ENCODE measurements around the gene ALPK1. TPM values are rescaled to one million over a fixed set of nuclear protein-coding genes. Genes with fewer than 3 reads are reported as not detected.

ALPK1 gene
- total RNA-seq, 4 donors from 2014 or later = 12.6 to 19.9 (median 14.8) TPM

GRCh38 chr4:112332398-112332797, 35.2 kb downstream of the ALPK1 start:
- intact Hi-C loops (cut with DNase I) = no loop called here
- no peaks in the 10 kb centered on the region for H3K27me3 ChIP-seq
- no peak overlapping the region for H3K27ac ChIP-seq (replicated peaks in 1 of 4)
- no peaks in the 10 kb centered on the region for H3K9me3 ChIP-seq
- H3K4me3 ChIP-seq = no peak overlapping the region
- peaks cover 0 to 6% (median 0%) of the 10 kb centered on the region in 4 donors for H3K36me3 ChIP-seq
- peak; percentile 68 for DNase-seq (ENCODE audit: extremely low spot score)
- TF ChIP-seq, protein P1, sequence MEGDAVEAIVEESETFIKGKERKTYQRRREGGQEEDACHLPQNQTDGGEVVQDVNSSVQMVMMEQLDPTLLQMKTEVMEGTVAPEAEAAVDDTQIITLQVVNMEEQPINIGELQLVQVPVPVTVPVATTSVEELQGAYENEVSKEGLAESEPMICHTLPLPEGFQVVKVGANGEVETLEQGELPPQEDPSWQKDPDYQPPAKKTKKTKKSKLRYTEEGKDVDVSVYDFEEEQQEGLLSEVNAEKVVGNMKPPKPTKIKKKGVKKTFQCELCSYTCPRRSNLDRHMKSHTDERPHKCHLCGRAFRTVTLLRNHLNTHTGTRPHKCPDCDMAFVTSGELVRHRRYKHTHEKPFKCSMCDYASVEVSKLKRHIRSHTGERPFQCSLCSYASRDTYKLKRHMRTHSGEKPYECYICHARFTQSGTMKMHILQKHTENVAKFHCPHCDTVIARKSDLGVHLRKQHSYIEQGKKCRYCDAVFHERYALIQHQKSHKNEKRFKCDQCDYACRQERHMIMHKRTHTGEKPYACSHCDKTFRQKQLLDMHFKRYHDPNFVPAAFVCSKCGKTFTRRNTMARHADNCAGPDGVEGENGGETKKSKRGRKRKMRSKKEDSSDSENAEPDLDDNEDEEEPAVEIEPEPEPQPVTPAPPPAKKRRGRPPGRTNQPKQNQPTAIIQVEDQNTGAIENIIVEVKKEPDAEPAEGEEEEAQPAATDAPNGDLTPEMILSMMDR (IDR thresholded peaks at IDR 0.05) = no peak
- no peak for TF ChIP-seq POLR2A (IDR thresholded peaks at IDR 0.05; ENCODE audit: low read depth)
- TF ChIP-seq EP300 (IDR thresholded peaks at IDR 0.05) = no peak
- no peak for TF ChIP-seq POLR2AphosphoS5 (IDR thresholded peaks at IDR 0.05)
- H3K4me1 ChIP-seq = no peaks in the 10 kb centered on the region

DNA sequence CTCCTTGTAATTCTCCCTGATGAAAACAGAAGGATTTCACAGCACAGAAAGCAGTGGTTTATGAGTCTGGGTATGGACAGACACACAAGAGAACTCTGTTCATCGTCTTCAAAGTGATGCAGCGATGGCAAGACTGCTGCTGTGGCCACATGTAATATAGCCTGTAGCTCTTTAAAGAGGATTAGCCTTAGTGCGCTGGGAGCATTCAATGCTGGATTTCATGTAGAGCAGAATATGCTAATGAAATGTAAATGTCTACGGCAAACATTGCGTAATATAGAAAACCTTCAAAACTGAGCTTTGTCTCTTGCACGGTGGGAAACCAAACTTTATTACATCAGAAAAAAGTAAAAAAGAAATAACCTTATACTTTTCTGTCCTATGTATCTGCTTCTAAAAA, 42.9 kb downstream of the ALPK1 start:
- WGBS = 92% methylated on average over 6 of the region's 6 CpGs
- no peak for DNase-seq (ENCODE audit: extremely low spot score)

GRCh38 chr4:112341033-112341432, 43.9 kb downstream of the ALPK1 start:
- WGBS = 90% methylated on average over 5 of the region's 5 CpGs
- intact Hi-C loops (cut with DNase I) = no loop called here
- DNase-seq (ENCODE audit: extremely low spot score) = no peak

More for the DNA sequence above, 42.9 kb downstream of the ALPK1 start:
- Histone ChIP-seq H3K27ac (replicated peaks in 1 of 4) (no peak overlapping the region), H3K36me3 (no peaks in the 10 kb centered on the region), H3K4me3 (no peak overlapping the region), H3K4me1 (no peaks in the 10 kb centered on the region), H3K9me3 (no peaks in the 10 kb centered on the region), H3K27me3 (no peaks in the 10 kb centered on the region)
- intact Hi-C loops (cut with DNase I) = no loop called here
- TF ChIP-seq POLR2AphosphoS5 (IDR thresholded peaks at IDR 0.05) = no peak

GRCh38 chr4:112343330-112344080, 46.3 kb downstream of the ALPK1 start:
- H3K36me3 ChIP-seq = no peaks in the 10 kb centered on the region
- no peak overlapping the region for H3K27ac ChIP-seq (replicated peaks in 1 of 4)
- no peak for DNase-seq (ENCODE audit: extremely low spot score)
- TF ChIP-seq POLR2AphosphoS5 (IDR thresholded peaks at IDR 0.05) (no peak), POLR2A (IDR thresholded peaks at IDR 0.05; ENCODE audit: low read depth) (no peak), EP300 (IDR thresholded peaks at IDR 0.05) (no peak)
- TF ChIP-seq, protein P1 (IDR thresholded peaks at IDR 0.05) = no peak
- no peak overlapping the region for H3K4me3 ChIP-seq
- 85% methylated on average over 10 of the region's 10 CpGs for WGBS
- H3K4me1 ChIP-seq = peaks cover 5 to 8% (median 6%) of the 10 kb centered on the region in 4 donors
- no peaks in the 10 kb centered on the region for H3K9me3 ChIP-seq
- intact Hi-C loops (cut with DNase I) = no loop called here
- no peaks in the 10 kb centered on the region for H3K27me3 ChIP-seq

More at GRCh38 chr4:112341033-112341432, 43.9 kb downstream of the ALPK1 start:
- Histone ChIP-seq H3K27ac (replicated peaks in 1 of 4) (no peak overlapping the region), H3K36me3 (no peaks in the 10 kb centered on the region), H3K27me3 (no peaks in the 10 kb centered on the region), H3K4me3 (no peak overlapping the region), H3K4me1 (no peaks in the 10 kb centered on the region), H3K9me3 (no peaks in the 10 kb centered on the region)
- TF ChIP-seq POLR2A (IDR thresholded peaks at IDR 0.05; ENCODE audit: low read depth) (no peak), POLR2AphosphoS5 (IDR thresholded peaks at IDR 0.05) (no peak), EP300 (IDR thresholded peaks at IDR 0.05) (no peak)
- TF ChIP-seq, protein P1 (IDR thresholded peaks at IDR 0.05) = no peak

GRCh38 chr4:112348488-112349158, 51.5 kb downstream of the ALPK1 start:
- Histone ChIP-seq H3K36me3 (no peaks in the 10 kb centered on the region), H3K4me1 (peaks cover 6 to 18% (median 15%) of the 10 kb centered on the region in 4 donors), H3K4me3 (peak overlapping the region; percentile 25 to 41 (median 34)), H3K9me3 (no peaks in the 10 kb centered on the region), H3K27me3 (no peaks in the 10 kb centered on the region), H3K27ac (replicated peaks in 1 of 4) (peak overlapping the region; percentile 26 to 66 (median 44))
- 32% methylated on average over 11 of the region's 11 CpGs for WGBS
- TF ChIP-seq, protein P1 (IDR thresholded peaks at IDR 0.05) = peak in 1 of 3 experiments; percentile 21
- no peak for TF ChIP-seq POLR2A (IDR thresholded peaks at IDR 0.05; ENCODE audit: low read depth)
- TF ChIP-seq POLR2AphosphoS5 (IDR thresholded peaks at IDR 0.05) = peak in 1 of 2 donors; percentile 51
- intact Hi-C loops (cut with DNase I) = no loop called here
- peak; percentile 93 for DNase-seq (ENCODE audit: extremely low spot score)

All from esophagus muscularis mucosa (tissue), 4 donors.